GM21390 (cell line): ENCODE data around the gene TAF11L3.
"Not testable (repeated sequence)": the region's sequence is repeated elsewhere in the genome, so short reads cannot be mapped to it uniquely, and the experiment has no call there.

ENCODE experiments used
- ATAC-seq: cut with Tn5 transposase; IDR thresholded peaks from one replicate; pipeline ENCODE4 v1.9.1; 2021; ENCODE audit not compliant: unreplicated experiment

Gene TAF11L3

GRCh38 chr5:17518067-17518466 lies at the start of gene TAF11L3:
TAF11L3 (plus strand) TSS chr5:17518367.
- ATAC-seq, result not testable (repeated sequence)

DNA sequence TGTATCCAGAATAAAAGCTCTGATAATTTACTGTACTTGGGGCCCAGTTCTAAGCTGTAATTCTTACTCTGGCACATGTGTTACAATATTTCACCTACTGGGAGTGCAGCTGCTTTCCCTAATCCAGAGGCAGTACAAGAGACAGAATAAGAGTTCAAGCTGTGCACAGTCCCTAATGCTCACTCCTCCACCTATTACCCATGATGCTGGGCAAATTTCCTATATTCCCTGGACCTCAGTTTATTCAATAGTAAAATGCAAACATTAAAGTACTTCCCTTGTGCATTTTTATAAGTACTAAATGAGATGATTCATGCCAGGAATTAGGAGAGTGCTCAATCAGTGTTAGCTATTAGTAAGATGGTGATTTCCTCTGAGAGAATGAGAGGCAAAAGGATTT lies 48.1 kb upstream of the TAF11L3 start:
- no peak for ATAC-seq

DNA sequence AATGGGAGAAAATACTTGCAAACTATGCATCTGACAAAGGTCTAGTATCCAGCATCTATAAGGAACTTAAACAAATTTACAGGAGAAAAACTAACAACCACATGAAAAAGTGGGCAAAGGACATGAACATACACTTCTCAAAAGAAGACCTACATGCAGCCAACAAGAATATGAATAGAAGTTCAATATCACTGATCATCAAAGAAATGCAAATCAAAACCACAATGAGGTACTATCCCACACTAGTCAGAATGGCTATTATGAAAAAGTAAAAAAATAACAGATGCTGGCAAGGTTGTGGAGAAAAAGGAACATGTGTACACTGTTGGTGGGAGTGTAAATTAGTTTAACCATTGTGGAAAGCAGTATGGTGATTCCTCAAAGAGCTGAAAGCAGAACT lies 43.1 kb upstream of the TAF11L3 start:
- not testable (repeated sequence) for ATAC-seq

GRCh38 chr5:17477043-17477442 lies 41.1 kb upstream of the TAF11L3 start:
- no peak for ATAC-seq

DNA sequence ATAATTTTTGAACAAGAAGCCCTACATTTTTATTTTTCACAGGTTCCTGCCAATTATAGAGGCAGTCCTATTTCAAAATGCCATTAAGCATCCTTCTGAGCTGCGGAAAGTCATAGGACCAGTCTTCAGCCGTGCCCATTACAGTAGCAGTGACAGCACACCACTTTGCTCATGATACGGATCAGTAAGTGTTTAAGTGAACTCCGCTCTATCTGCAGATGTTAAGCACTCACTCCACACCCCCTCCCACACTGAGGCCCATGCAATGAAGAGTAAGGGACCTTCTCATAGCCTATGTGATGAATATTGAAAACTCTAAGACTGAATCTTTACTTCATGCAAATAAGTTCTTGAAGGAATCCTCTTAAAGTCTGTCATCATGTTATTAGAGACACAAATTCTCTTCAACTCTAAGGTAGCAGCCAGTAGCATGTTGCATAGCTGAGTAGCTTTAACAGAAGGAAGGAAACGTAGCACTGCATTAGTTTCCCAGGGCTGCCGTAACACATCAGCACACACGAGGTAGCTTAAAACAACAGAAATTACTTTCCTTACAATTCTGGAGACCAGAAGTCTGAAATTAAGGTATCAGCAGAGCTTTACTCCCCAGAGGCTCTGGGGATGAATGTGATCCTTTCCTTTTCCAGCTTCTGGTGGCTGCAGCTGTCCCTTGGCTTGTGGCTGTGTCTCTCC lies 40.4 kb upstream of the TAF11L3 start:
- no peak for ATAC-seq

DNA sequence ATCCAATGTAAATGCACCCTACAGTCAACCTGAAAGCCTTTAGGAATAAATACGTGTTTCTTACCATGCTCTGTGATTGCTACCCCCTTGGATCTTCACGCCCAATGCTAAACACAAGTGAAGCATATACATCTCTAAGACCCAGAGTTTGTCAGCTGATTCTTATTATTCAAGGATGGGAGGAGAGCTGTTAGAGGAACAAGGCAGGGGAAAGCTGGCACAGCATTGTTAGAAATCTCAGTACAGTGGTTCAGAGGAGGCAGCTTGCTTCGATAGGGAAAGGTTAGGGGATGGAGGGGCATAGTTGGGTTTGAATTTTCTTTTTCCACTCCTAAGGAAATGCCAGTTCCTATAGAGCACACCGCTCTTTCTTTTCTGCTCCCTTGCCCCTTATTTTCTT lies 36.8 kb upstream of the TAF11L3 start:
- no peak for ATAC-seq

DNA sequence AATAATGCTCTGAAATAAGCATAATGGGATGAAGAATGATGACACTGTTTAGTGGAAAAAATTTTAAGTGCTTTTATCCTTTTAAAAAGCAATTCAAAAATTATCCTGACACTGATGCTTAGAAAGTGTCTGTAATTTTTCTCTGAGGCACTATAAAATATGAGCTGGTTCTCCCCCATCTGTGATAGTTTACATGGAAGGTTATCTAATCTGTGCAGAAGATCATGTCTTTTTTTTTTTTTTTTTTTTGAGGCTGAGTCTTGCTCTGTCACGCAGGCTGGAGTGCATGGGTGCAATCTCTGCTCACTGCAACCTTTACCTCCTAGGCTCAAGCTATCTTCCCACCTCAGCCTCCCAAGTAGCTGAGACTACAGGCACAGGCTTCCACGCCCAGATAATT lies 35.4 kb upstream of the TAF11L3 start:
- no peak for ATAC-seq

GRCh38 chr5:17486464-17487173 lies 31.5 kb upstream of the TAF11L3 start:
- not testable (repeated sequence) for ATAC-seq

DNA sequence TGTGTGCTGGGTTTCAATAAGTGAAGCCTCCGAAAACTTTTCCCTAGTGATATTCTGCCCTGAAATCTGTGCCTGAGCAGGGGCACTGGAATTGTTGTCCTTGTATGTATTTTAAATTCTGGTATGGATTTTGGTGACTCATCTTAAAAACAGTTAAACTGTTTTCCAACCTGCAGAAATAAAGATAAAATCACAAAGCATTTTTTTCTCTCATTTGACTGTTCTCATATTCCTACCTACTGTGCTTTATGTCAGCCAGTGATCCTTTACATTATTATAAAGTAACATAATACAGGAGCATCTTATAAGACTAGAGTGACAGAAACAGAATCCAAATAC lies 31.0 kb upstream of the TAF11L3 start:
- ATAC-seq, result no peak

- ATAC-seq, result not testable (repeated sequence)
These were observed 26.9 kb upstream of the TAF11L3 start for GRCh38 chr5:17491257-17491656.

GRCh38 chr5:17492770-17493169 lies 25.4 kb upstream of the TAF11L3 start:
- ATAC-seq, result no peak

DNA sequence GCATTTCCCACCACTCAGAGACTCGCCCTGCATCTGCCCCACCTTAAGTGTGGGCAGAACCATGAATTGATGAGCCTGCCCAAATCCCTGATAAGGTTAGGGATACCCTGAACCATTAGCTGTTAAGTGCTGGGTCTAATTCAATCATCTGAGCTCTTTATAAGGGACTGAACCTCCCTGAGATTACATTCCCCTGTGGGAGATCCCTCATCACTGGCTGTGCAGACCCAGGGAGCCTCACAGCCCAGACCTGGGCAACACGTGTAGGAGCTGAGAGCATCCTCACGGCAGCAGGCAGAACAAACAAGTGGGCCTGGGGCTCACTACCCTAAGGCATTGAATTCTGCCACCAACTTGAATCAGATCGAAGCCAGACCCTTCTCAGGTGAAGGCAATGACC lies 20.7 kb upstream of the TAF11L3 start:
- no peak for ATAC-seq

DNA sequence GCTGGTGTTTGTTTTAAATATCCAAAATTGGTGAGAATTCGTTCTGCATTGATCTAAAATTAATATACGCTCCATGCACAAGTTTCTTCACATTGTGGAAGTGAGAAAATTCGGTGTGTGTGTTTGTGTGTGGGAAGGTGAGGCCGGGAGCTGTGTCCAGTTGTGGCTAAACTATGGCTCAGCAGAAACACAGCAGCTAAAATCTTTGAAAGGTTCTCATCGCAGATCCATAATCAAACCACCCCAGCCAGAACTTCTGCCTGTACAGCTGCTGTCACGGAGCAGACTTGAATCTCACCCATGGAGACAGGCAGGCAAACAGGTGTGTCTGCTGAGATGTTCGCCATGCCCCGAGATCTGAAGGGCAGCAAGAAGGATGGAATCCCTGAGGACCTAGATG lies 20.2 kb upstream of the TAF11L3 start, which contains the start of gene TAF11L2:
Gene TAF11L2, plus strand, starts transcription at position 301 of the 400 bp plus-strand sequence.
- ATAC-seq, result not testable (repeated sequence)

- ATAC-seq, result no peak
These were observed 6.3 kb upstream of the TAF11L3 start for GRCh38 chr5:17511775-17512325.

DNA sequence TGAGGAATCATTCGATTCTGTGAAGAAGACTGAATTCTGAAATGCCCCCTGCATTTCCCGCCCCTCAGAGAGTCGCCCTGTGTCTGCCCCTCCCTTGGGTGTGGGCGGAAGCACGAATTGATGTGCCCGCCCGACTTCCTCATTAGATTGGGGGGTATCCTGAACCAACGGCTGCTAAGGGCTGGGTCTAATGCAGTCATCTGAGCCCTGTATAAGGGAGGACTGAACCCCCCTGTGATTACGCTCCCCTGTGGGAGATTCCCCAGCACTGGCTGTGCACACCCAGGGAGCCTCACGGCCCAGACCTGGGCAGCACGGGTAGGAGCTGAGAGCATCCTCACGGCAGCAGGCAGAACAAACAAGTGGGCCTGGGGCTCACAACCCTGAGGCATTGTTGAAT lies 641 bp upstream of the TAF11L3 start:
- ATAC-seq, result not testable (repeated sequence)

GRCh38 chr5:17519508-17519907 lies 1.3 kb downstream of the TAF11L3 start:
- ATAC-seq, result not testable (repeated sequence)

DNA sequence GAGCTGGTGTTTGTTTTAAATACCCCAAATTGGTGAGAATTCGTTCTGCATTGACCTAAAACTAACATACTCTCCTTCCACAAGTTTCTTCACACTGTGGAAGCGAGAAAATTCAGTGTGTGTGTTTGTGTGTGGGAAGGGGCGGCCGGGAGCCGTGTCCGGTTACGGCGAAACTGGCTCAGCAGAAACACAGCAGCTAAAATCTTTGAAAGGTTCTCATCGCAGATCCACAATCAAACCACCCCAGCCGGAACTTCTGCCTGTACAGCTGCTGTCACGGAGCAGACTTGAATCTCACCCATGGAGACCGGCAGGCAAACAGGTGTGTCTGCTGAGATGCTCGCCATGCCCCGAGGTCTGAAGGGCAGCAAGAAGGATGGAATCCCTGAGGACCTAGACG lies 3.3 kb downstream of the TAF11L3 start, which contains the start of gene TAF11L4:
Gene TAF11L4, plus strand, starts transcription at position 301 of the 400 bp plus-strand sequence.
- not testable (repeated sequence) for ATAC-seq

- not testable (repeated sequence) for ATAC-seq
These were observed 6.8 kb downstream of the TAF11L3 start, which contains the start of gene TAF11L5 for GRCh38 chr5:17524935-17525334. TAF11L5 (plus strand) TSS chr5:17525235.

GRCh38 chr5:17526504-17526903 lies 8.3 kb downstream of the TAF11L3 start:
- not testable (repeated sequence) for ATAC-seq

DNA sequence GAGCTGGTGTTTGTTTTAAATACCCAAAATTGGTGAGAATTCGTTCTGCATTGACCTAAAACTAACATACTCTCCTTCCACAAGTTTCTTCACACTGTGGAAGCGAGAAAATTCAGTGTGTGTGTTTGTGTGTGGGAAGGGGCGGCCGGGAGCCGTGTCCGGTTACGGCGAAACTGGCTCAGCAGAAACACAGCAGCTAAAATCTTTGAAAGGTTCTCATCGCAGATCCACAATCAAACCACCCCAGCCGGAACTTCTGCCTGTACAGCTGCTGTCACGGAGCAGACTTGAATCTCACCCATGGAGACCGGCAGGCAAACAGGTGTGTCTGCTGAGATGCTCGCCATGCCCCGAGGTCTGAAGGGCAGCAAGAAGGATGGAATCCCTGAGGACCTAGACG lies 10.2 kb downstream of the TAF11L3 start, which contains the start of gene TAF11L6:
Gene TAF11L6, plus strand, starts transcription at position 301 of the 400 bp plus-strand sequence.
- ATAC-seq, result not testable (repeated sequence)
